K562 (cell line): ENCODE data around the gene LENEP. TPM values are rescaled to one million over a fixed set of nuclear protein-coding genes. Genes with fewer than 3 reads are reported as not detected.

Source experiments
- CREB3 ChIP-seq: fragments of 450-650 bp; conservative IDR thresholded peaks from 2 replicates; pipeline ENCODE4 v1.6.1; 2016; ENCODE audit warnings: missing genetic modification characterization, low read depth, mild to moderate bottlenecking, missing compliant biosample characterization, moderate library complexity
- FOSL1 ChIP-seq: fragments of 200-800 bp; sonication (Bioruptor generic); conservative IDR thresholded peaks from 2 replicates; pipeline ENCODE4 v1.6.1; 2016; ENCODE audit warnings: missing genetic modification characterization, missing compliant biosample characterization
- GMEB1 ChIP-seq: fragments of 250-450 bp; sonication (Bioruptor Pico); IDR thresholded peaks from 2 replicates; pipeline ENCODE4 v1.4.0; 2020; ENCODE audit warnings: mild to moderate bottlenecking
- NONO ChIP-seq, 2 experiments: fragments of 200-400 bp in 1 of 2; fragments of 450-650 bp in 1 of 2; formaldehyde crosslinking in 1 of 2; IDR thresholded peaks; 2 replicates each; pipeline ENCODE4 v1.6.1; 2017; ENCODE audit warnings: low read depth in 2 of 2, mild to moderate bottlenecking in 2 of 2, moderate library complexity in 2 of 2, low read length in 1 of 2
- NR0B1 ChIP-seq: fragments of 450-650 bp; IDR thresholded peaks from one replicate; pipeline ENCODE4 v1.6.1; 2018; ENCODE audit warnings: mild to moderate bottlenecking, moderate library complexity; ENCODE audit not compliant: partially characterized antibody
- NR2F6 ChIP-seq: fragments of 450-650 bp; formaldehyde crosslinking; IDR thresholded peaks from 2 replicates; pipeline ENCODE4 v1.4.0; 2020; ENCODE audit warnings: mild to moderate bottlenecking
- REST ChIP-seq, 2 experiments: fragments of 450-650 bp; formaldehyde crosslinking in 1 of 2; IDR thresholded peaks; 2 replicates each; pipeline versions ENCODE4 v1.4.0 to v1.6.1; 2014 to 2020; ENCODE audit warnings: mild to moderate bottlenecking in 2 of 2, borderline replicate concordance in 1 of 2, low read depth in 1 of 2
- TEAD1 ChIP-seq, 2 experiments: fragments of 450-650 bp in 1 of 2; sonication (generic) in 1 of 2; formaldehyde crosslinking; IDR thresholded peaks; 2 replicates each; pipeline versions ENCODE4 v1.4.0 to v1.8.0; 2020 to 2022; ENCODE audit warnings: mild to moderate bottlenecking in 2 of 2, missing genetic modification reagents in 1 of 2
- ZBTB49 ChIP-seq: sonication (generic); formaldehyde crosslinking; IDR thresholded peaks from 2 replicates; pipeline ENCODE4 v1.8.0; 2022; ENCODE audit warnings: missing genetic modification reagents, mild to moderate bottlenecking, borderline replicate concordance
- ZNF24 ChIP-seq: fragments of 450-650 bp; IDR thresholded peaks from 2 replicates; pipeline ENCODE4 v1.6.1; 2016
- polyA plus RNA-seq, 8 experiments: library from polyadenylated mRNA; depleted of rRNA in 4 of 8; stranded (reverse) in 5 of 8; unstranded in 3 of 8; fragments of >200 nt; fragmentation: Nextera tagmentation in 2 of 8; fragmentation: Illumina TruSeq in 1 of 8; extraction: Ambion mirVana in 2 of 8; extraction: Trizol in 1 of 8; gene quantifications; 2 replicates each; pipeline versions ENCODE4 v1.2.1 to v1.2.3, GENCODE V29; 2011 to 2014; ENCODE audit warnings: inconsistent platforms in 1 of 8, missing spikeins in 1 of 8
- total RNA-seq, 7 experiments: library from RNA; depleted of rRNA in 6 of 7; stranded (reverse); fragments of >200 nt in 6 of 7; fragmentation: Illumina TruSeq in 2 of 7; extraction: Trizol in 2 of 7; gene quantifications; 2 replicates each; pipeline versions ENCODE4 v1.2.1 to v1.2.3, GENCODE V29; 2011 to 2021; ENCODE audit warnings: low replicate concordance in 1 of 7

LENEP gene
- total and polyA plus RNA-seq, 9 of the 15 experiments (the other 6 are each of a cell fraction or from before 2014, with no cell fraction given) = 0.23 to 0.87 (median 0.67) TPM; not detected in 5

- TF ChIP-seq REST (IDR thresholded peaks at IDR 0.05; ENCODE audit: borderline replicate concordance) (peak; percentile 81), REST (CRISPR knock-in tag; IDR thresholded peaks at IDR 0.05; ENCODE audit: low read depth) (no peak), NONO (IDR thresholded peaks at IDR 0.05; ENCODE audit: low read depth in 2 of 2, low read length in 1 of 2) (no peak), NR2F6 (CRISPR knock-in tag) (no peak), GMEB1 (CRISPR knock-in tag) (no peak), CREB3 (tag) (no peak), ZBTB49 (CRISPR knock-in tag) (no peak), TEAD1 (CRISPR knock-in tag; IDR thresholded peaks at IDR 0.05) (no peak), FOSL1 (tag) (no peak; the same call in 1 of the 2 replicates), NR0B1 (no peak), ZNF24 (no peak)
These were observed 5.6 kb downstream of the LENEP start (continued) for GRCh38 chr1:154998818-154999570.
